HEK293 (cell line): ENCODE data around the gene DDIT4L.

ENCODE experiments used
- CTCF ChIA-PET: fragments of 350-600 bp; formaldehyde crosslinking; extraction: SDS; loops from one replicate; lab custom pipeline; 2021; ENCODE audit warnings: antibody characterized with exemption; lab: Yijun Ruan, JAX
- POLR2A ChIA-PET: fragments of 300-600 bp; formaldehyde crosslinking; extraction: SDS; loops from one replicate; lab custom pipeline; 2020; ENCODE audit warnings: antibody characterized with exemption, inconsistent platforms; lab: Yijun Ruan, JAX
- H3K27ac ChIP-seq: fragments of 200-500 bp; sonication (Bioruptor generic); 2 replicates; pipeline ENCODE4 v1.5.1; 2014; ENCODE audit warnings: low read depth, low read length, control low read depth, inconsistent platforms; ENCODE audit errors: extremely low read depth
- H3K36me3 ChIP-seq, 2 experiments: fragments of 200-500 bp in 1 of 2; sonication (Bioruptor generic) in 1 of 2; 1 replicate in 1 of 2; 2 replicates in 1 of 2; pipeline ENCODE4 v1.5.1; 2014 to 2017; ENCODE audit warnings: inconsistent platforms in 2 of 2, low read length in 2 of 2; ENCODE audit not compliant: control insufficient read depth in 2 of 2, insufficient read depth in 1 of 2
- H3K4me1 ChIP-seq: fragments of 200-500 bp; sonication (Bioruptor generic); 2 replicates; pipeline ENCODE4 v1.5.1; 2014; ENCODE audit warnings: mild to moderate bottlenecking, low read length, inconsistent platforms; ENCODE audit not compliant: control insufficient read depth, insufficient read depth
- H3K4me3 ChIP-seq: 2 replicates; pipeline ENCODE4 v1.5.1; 2011; ENCODE audit warnings: low read depth, mild to moderate bottlenecking, control low read depth, low read length, moderate library complexity
- H3K9me3 ChIP-seq: fragments of 200-500 bp; sonication (Bioruptor generic); 2 replicates; pipeline ENCODE4 v1.5.1; 2014; ENCODE audit warnings: low read depth, low read length, inconsistent platforms; ENCODE audit not compliant: control insufficient read depth, insufficient read depth
- CTCF ChIP-seq: fragments of 450-650 bp; formaldehyde crosslinking; IDR thresholded peaks from 2 replicates; pipeline ENCODE4 v1.5.1; 2016; ENCODE audit warnings: missing biosample characterization, missing genetic modification characterization
- KLF1 ChIP-seq: fragments of 450-650 bp; formaldehyde crosslinking; IDR thresholded peaks from 2 replicates; pipeline ENCODE4 v1.5.1; 2016; ENCODE audit warnings: missing biosample characterization, missing genetic modification characterization
- MEIS1 ChIP-seq: sonication (generic); formaldehyde crosslinking; IDR thresholded peaks from 2 replicates; pipeline ENCODE4 v1.8.1; 2022; ENCODE audit warnings: missing genetic modification reagents, mild to moderate bottlenecking, borderline replicate concordance
- PRDM6 ChIP-seq: fragments of 450-650 bp; formaldehyde crosslinking; IDR thresholded peaks from 2 replicates; pipeline ENCODE4 v1.5.1; 2017; ENCODE audit warnings: missing biosample characterization, missing genetic modification characterization
- RBAK ChIP-seq: fragments of 450-650 bp; formaldehyde crosslinking; IDR thresholded peaks from 2 replicates; pipeline ENCODE4 v1.5.1; 2016; ENCODE audit warnings: missing biosample characterization, missing genetic modification characterization
- ZFP69B ChIP-seq: fragments of 450-650 bp; formaldehyde crosslinking; IDR thresholded peaks from 2 replicates; pipeline ENCODE4 v1.5.1; 2016; ENCODE audit warnings: missing biosample characterization, missing genetic modification characterization
- ZNF132 ChIP-seq: fragments of 450-650 bp; formaldehyde crosslinking; IDR thresholded peaks from 2 replicates; pipeline ENCODE4 v1.5.1; 2017; ENCODE audit warnings: missing biosample characterization, missing genetic modification characterization, borderline replicate concordance
- ZNF140 ChIP-seq: fragments of 450-650 bp; formaldehyde crosslinking; IDR thresholded peaks from 2 replicates; pipeline ENCODE4 v1.5.1; 2016; ENCODE audit warnings: missing biosample characterization, missing genetic modification characterization
- ZNF223 ChIP-seq: fragments of 450-650 bp; formaldehyde crosslinking; IDR thresholded peaks from 2 replicates; pipeline ENCODE4 v1.5.1; 2016; ENCODE audit warnings: missing biosample characterization, missing genetic modification characterization
- ZNF394 ChIP-seq: fragments of 450-650 bp; formaldehyde crosslinking; IDR thresholded peaks from 2 replicates; pipeline ENCODE4 v1.5.1; 2016; ENCODE audit warnings: missing biosample characterization, missing genetic modification characterization, mild to moderate bottlenecking, moderate library complexity, borderline replicate concordance
- ZNF404 ChIP-seq: fragments of 450-650 bp; formaldehyde crosslinking; IDR thresholded peaks from 2 replicates; pipeline ENCODE4 v1.5.1; 2017; ENCODE audit warnings: missing biosample characterization, missing genetic modification characterization
- ZNF488 ChIP-seq: fragments of 450-650 bp; formaldehyde crosslinking; IDR thresholded peaks from 2 replicates; pipeline ENCODE4 v1.5.1; 2016; ENCODE audit warnings: missing biosample characterization, missing genetic modification characterization
- ZNF513 ChIP-seq: fragments of 450-650 bp; IDR thresholded peaks from 2 replicates; pipeline ENCODE4 v1.5.1; 2018; ENCODE audit warnings: missing biosample characterization, missing genetic modification characterization
- ZNF548 ChIP-seq: fragments of 450-650 bp; formaldehyde crosslinking; IDR thresholded peaks from 2 replicates; pipeline ENCODE4 v1.5.1; 2016; ENCODE audit warnings: missing biosample characterization, missing genetic modification characterization
- ZNF596 ChIP-seq: fragments of 450-650 bp; IDR thresholded peaks from 2 replicates; pipeline ENCODE4 v1.5.0; 2018; ENCODE audit warnings: missing biosample characterization, mild to moderate bottlenecking, missing genetic modification characterization, moderate library complexity
- ZNF704 ChIP-seq: fragments of 450-650 bp; formaldehyde crosslinking; IDR thresholded peaks from 2 replicates; pipeline ENCODE4 v1.5.1; 2016; ENCODE audit warnings: missing biosample characterization, missing genetic modification characterization
- ZNF768 ChIP-seq: fragments of 450-650 bp; formaldehyde crosslinking; IDR thresholded peaks from 2 replicates; pipeline ENCODE4 v1.5.1; 2018; ENCODE audit warnings: missing biosample characterization, mild to moderate bottlenecking, missing genetic modification characterization
- ZNF792 ChIP-seq: fragments of 450-650 bp; formaldehyde crosslinking; IDR thresholded peaks from 2 replicates; pipeline ENCODE4 v1.5.1; 2016; ENCODE audit warnings: missing biosample characterization, missing genetic modification characterization
- ZNF830 ChIP-seq: fragments of 450-650 bp; IDR thresholded peaks from 2 replicates; pipeline ENCODE4 v1.5.0; 2018; ENCODE audit warnings: missing biosample characterization, missing genetic modification characterization, low read depth, mild to moderate bottlenecking, moderate library complexity
- ZSCAN18 ChIP-seq: fragments of 450-650 bp; formaldehyde crosslinking; IDR thresholded peaks from 2 replicates; pipeline ENCODE4 v1.5.1; 2016; ENCODE audit warnings: missing biosample characterization, missing genetic modification characterization
- ZSCAN30 ChIP-seq: fragments of 450-650 bp; IDR thresholded peaks from 2 replicates; pipeline ENCODE4 v1.5.1; 2018; ENCODE audit warnings: missing biosample characterization, mild to moderate bottlenecking, missing genetic modification characterization, moderate library complexity
- ZSCAN4 ChIP-seq: fragments of 450-650 bp; formaldehyde crosslinking; IDR thresholded peaks from 2 replicates; pipeline ENCODE4 v1.5.1; 2017; ENCODE audit warnings: missing biosample characterization, missing genetic modification characterization
- ZXDB ChIP-seq: fragments of 450-650 bp; formaldehyde crosslinking; IDR thresholded peaks from 2 replicates; pipeline ENCODE4 v1.5.1; 2016; ENCODE audit warnings: missing biosample characterization, missing genetic modification characterization

The DDIT4L gene

GRCh38 chr4:100169491-100170485 is 20.5 kb downstream of the DDIT4L start (continued):
- TF ChIP-seq ZSCAN4 (no peak), ZNF830 (tag by site-specific recombination) (no peak), KLF1 (tag by site-specific recombination) (no peak), MEIS1 (no peak), CTCF (tag by site-specific recombination) (no peak), ZNF488 (tag by site-specific recombination) (no peak)
- TF ChIP-seq, all 188 proteins: peak for 0

GRCh38 chr4:100168521-100168920 is 21.7 kb downstream of the DDIT4L start:
- H3K36me3 ChIP-seq: no peaks in the 10 kb centered on the region
- CTCF ChIA-PET: no interaction called here
- H3K4me1 ChIP-seq: no peaks in the 10 kb centered on the region
- H3K27ac ChIP-seq: no peak overlapping the region
- TF ChIP-seq ZNF513 (tag by site-specific recombination): no peak
- TF ChIP-seq RBAK (tag by site-specific recombination): no peak
- TF ChIP-seq ZNF596 (tag by site-specific recombination): no peak
- no peak for TF ChIP-seq ZNF223
- no peak for TF ChIP-seq ZNF792 (tag by site-specific recombination)
- no peak for TF ChIP-seq ZSCAN18
- TF ChIP-seq ZNF704 (tag by site-specific recombination): no peak
- no peak for TF ChIP-seq ZSCAN30
- TF ChIP-seq ZNF140: no peak
- TF ChIP-seq ZFP69B (tag by site-specific recombination): no peak
- TF ChIP-seq PRDM6: no peak
- TF ChIP-seq ZXDB (tag by site-specific recombination): no peak
- no peak for TF ChIP-seq ZNF394 (tag by site-specific recombination)
- TF ChIP-seq ZNF404: no peak
- TF ChIP-seq ZNF132 (tag by site-specific recombination): no peak
- TF ChIP-seq ZNF548: no peak
- no peak for TF ChIP-seq ZNF768
- no peaks in the 10 kb centered on the region for H3K9me3 ChIP-seq
- POLR2A ChIA-PET: no interaction called here
- H3K4me3 ChIP-seq: no peak overlapping the region
